Adipose tissue (tissue), 3 donors: ENCODE measurements around the gene GALNT17. TPM values are rescaled to one million over a fixed set of nuclear protein-coding genes. Genes with fewer than 3 reads are reported as not detected.
"Not testable (repeated sequence)": the region's sequence is repeated elsewhere in the genome, so short reads cannot be mapped to it uniquely, and the experiment has no call there.

ENCODE experiments used
- H3K27ac ChIP-seq: one replicate; pipeline ENCODE4 v1.5.1; 2013; ENCODE audit warnings: low read depth, low read length
- WGBS, 3 donors: extraction: QIAGEN DNeasy Blood & Tissue Kit; methylation state at CpG; one replicate each; pipeline ENCODE4 v1.1.7; 2013; 5-methylcytosine and 5-hydroxymethylcytosine counted together
- polyA plus RNA-seq, 3 donors: library from polyadenylated mRNA; stranded (reverse); fragments of 200-250 nt; gene quantifications; one replicate each; pipeline ENCODE4 v1.2.3, GENCODE V29; 2013
- donor health status: healthy with polysubstance abuse.
- donor health status: Bipolar disorder and iron deficiency.
- donor health status: healthy.

Gene GALNT17
- polyA plus RNA-seq, 3 donors = 1.1 to 2.1 (median 1.7) TPM

DNA sequence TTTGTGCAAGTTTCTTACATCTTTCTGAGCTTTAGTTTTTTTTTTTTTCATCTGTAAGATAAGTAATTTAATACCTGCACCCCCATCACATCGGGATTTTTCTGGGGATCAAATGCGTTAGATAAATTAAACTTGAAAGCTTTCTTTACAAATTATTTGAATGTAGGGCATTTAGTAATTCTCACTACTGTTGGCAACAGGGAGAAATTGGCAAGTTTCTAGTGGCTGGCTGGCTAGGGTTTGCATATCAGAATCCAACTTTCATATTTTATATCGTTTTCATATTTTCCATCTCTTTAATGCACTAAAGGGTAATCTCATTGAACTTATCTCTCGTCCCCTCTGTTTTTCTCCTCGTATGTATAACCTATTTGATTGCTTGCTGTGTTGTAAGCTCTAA is 412.9 kb downstream of the GALNT17 start:
- H3K27ac ChIP-seq = no peak overlapping the region
- 49 to 76% (median 53%) methylated on average over 5 of the region's 5 CpGs for whole genome bisulfite sequencing, 3 donors

DNA sequence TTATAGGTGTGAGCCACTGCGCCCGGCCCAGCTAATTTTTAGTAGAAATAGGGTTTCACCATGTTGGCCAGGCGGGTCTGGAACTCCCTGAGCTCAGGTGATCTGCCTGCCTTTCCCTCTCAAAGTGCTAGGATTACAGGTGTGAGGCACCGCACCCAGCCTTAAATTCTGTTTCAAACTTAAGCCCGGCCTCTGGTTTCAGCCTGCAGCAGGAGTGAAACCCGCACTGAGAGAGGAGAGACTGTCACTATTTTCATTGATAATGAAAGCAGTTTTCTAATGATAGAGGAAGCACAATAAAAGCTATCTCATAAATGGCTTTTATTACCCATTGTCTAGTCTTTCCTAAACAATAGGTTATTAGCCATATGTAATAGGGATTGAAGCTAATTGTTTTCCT is 415.5 kb downstream of the GALNT17 start:
- WGBS, 3 donors = 90 to 94% (median 92%) methylated on average over 6 of the region's 6 CpGs
- H3K27ac ChIP-seq = no peak overlapping the region

DNA sequence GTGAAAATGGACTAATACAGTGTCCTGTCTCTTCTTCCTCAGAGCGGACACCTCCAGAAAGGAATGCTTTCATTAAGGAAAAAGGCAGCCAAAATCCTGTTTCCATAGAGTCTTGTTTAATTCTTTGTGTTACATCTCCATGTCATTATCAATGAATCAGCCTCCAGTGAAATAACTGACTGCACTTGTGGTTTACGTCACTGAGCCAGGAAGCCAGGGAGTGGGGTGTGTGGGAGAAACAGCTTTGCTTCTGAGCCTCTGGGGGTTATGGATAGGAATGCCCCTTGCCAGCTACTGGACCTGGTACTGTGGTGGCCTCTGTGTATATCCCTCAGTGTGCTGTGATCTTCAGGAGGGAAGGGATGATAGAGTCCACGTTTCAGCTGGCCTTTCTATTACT is 416.8 kb downstream of the GALNT17 start:
- H3K27ac ChIP-seq = no peak overlapping the region
- 83 to 93% (median 85%) methylated on average over 3 of the region's 3 CpGs for WGBS, 3 donors

DNA sequence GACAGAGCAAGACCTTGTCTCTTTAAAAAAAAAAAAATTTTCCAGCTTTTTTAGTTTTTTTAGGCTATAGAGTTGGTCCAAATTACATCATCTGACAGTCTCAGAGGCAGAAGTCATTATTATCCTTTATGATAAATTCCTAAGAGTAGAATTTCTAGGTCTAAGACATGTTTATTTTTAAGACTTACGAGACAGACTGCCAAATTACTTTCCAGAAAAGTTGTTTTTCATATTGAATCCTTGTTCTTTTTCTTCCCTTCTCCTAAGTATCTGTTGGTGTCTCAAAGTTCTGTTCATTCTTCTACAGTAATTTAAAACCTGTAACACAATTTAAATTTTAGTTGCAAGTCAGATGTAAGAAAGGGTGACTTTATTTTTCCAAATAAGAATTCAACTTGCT is 421.4 kb downstream of the GALNT17 start:
- WGBS, 3 donors = 47 to 64% (median 50%) methylated on average over 1 of the region's 1 CpG
- no peak overlapping the region for H3K27ac ChIP-seq

DNA sequence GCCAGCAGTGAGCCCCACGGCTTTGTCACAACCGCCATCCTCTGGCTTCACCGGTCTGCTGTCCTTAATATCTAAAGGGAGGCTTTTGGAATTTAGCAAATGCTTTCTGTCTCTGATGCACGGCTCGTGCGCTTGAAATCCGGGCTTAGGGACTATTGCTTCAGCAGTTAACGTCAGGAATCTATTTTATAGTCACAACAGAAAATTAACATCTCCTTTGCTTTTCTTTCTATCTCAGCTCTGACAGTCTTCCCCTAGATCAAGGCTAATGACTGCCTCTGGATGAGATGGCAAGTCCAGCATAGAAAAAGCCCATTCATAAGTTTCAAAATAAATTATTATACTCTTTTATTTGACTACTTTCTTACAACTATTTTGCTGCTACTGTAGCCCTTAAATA is 423.8 kb downstream of the GALNT17 start:
- WGBS, 3 donors = 90 to 93% (median 93%) methylated on average over 8 of the region's 8 CpGs
- no peak overlapping the region for H3K27ac ChIP-seq

DNA sequence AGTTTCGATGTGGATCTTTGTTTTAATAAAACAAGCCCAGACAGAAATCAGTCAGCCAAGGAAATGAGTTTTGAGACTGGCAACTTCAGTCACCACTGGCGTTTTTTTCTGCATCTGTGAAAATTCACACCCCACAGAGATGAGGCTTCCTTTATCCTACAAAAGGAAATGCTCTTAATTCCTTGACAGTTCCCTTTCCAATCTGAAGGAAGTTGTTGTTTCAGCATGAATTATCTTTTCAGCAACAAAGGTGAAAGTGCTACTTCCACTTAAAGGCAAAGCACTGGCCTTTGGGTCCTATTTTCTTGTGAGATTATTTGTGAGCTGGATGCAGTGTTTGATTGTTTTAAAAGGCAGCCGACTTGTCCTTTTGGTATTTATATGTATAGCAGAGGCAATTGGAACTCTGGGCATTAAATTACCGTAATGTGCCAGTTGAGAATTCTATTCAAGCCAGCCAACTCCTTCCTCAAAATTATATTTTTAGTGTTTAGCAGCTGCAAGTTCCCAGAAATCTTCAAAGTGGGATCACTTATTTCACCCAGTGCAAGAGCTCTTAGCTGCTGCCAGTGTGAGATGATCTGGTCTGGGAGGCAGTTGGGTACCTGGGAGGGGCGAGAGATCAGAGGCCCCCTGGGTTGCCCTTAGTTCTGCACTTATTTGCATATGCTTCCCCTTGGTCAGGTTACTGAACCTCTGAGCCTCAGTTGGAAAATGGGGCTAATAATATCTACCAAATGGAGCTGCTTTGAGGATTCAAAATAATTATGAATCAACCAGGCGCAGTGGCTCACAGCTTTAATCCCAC is 427.1 kb downstream of the GALNT17 start:
- no peak overlapping the region for H3K27ac ChIP-seq
- WGBS, 3 donors = 56 to 64% (median 56%) methylated on average over 6 of the region's 6 CpGs

DNA sequence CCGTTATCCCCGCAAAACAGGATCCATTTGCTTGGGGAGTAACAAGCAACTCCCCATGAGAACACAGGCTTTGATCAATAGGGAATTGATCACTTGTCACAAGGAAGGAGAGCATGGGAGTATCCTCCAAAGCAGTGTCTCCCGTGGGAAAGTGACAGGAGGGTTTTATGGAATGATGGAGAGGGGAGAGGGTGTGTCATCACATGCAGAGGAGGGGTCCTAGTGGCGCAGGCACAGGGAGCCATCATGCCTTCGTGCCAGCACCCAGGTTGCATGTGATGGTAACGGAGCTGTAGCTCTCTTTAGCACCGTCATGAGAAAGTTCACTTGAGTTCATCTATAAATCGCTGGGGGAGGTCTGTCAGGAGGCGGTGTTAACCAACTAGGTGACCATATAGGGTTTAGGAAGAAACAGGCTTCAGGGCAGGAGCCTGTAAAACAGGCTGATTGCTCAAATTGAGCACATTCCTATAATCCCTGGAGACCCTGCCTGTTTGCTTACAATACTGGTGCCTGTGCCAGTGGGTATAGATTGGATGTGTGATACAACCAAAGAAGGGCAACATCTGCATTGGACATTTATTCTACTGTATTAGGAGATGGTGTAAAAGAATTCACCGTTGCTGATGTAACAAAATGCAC is 428.5 kb downstream of the GALNT17 start:
- no peak overlapping the region for H3K27ac ChIP-seq
- 61 to 79% (median 64%) methylated on average over 10 of the region's 10 CpGs for WGBS, 3 donors

DNA sequence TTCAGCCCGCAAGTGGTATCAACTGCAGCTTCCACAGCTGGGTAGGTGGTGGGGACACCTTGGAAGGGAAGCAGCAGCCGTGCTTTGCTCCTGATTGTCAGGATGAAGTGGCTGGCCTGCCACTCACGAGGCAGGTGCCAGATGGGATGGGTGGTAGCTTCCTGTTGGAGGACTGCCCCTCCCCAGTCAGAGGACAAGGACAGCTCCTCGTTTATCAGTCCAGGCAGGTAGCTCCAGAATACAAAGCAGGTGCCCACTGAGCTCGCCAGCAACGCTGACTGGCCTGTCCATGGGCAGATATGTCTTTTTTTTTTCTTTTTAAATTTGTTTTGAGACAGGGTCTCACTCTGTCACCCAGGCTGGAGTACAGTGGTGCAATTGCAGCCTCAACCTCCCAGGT is 431.3 kb downstream of the GALNT17 start:
- H3K27ac ChIP-seq = no peak overlapping the region
- 60 to 73% (median 70%) methylated on average over 6 of the region's 6 CpGs for WGBS, 3 donors

DNA sequence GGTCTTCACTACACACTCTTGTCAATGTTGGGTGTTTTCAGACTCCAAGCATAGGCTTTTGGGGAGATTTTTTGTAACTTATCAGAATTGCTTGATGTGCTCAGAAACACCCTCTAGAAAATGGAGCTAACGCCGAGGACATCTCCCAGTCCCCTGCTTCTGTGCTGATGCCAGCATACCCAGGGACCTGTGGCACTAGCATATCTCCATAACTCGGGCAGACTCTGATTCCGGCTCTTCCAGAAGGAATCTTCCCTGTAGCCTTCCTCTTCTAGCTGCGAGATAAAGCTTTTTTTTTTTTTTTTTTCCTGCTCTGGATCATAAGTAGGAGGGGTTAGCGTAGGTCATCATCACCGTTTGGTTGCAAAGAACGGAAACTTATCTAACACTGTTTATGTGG is 434.4 kb downstream of the GALNT17 start:
- 84 to 90% (median 89%) methylated on average over 8 of the region's 8 CpGs for WGBS, 3 donors

DNA sequence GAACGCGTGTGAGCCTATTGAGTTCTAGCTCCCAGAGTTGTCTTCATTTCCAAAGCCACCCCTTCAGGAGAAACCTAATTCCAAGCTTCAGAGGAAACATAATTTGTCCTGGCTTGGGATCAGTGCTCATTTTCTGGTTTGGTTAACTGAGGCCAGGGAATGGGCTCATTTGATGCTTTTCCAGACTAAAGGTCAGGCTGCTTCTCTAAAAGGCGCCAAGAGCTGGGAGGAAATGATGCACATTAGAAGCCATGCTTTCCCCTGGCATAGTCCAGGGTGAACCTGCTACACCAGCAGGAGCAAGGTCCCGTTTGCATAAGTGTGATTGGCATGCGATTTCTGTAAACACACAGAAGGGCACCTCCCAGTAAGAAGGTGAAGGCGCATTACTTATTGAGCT is 435.0 kb downstream of the GALNT17 start:
- H3K27ac ChIP-seq = no peak overlapping the region
- 60 to 89% (median 81%) methylated on average over 6 of the region's 6 CpGs for WGBS, 3 donors

More for the DNA sequence above, 434.4 kb downstream of the GALNT17 start:
- H3K27ac ChIP-seq = no peak overlapping the region

DNA sequence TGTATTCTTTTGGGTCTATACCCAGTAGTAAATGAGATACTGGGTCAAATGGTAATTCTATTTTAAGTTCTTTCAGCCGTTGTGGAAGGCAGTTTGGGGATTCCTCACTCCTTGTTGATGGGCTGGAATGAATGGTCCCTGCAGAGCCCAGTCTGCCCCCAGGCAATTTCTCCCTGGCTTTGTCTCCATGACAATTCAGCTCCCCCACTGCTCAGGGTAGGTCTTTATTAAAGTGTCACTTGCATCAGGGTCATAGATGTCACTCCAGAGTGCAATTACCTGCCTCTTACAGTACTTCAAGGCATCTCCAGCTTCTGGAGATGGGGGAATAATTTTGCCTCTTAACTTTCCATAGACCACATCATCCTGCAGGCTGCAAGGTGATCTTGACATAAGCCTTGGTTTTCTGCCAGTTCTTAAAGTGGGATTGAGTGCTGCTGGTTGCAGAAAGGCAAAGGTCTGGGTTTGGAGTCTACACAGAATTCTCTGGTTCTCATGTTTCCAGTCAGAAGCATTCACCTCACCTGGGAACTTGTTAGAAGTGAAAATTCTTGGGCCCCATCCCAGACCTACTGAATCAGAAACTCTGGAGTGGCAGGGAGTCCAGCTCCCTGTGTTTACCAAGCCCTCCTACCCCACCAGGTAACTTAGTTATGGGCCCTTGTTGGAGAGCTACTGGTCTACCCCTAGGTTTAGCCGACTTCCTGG is 442.4 kb downstream of the GALNT17 start:
- 55 to 80% (median 65%) methylated on average over 2 of the region's 2 CpGs for WGBS, 3 donors

DNA sequence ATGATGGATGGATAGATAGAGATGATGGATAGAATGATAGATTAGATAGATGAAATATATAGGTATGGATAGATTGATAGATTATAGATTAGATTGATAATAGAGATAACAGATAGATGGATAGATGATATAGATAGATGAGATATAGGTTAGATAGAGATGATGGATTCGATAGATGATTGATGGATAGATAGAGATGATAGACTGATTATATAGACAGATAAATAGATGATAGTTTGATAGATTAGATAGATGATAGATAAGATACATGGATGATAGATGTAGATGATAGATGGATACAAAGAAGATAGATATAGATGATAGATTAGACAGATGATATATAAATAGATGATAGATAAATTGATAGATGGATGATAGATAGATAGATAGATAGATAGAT is 448.1 kb downstream of the GALNT17 start:
- H3K27ac ChIP-seq = no peak overlapping the region
- 78 to 91% (median 82%) methylated on average over 1 of the region's 1 CpG for WGBS, 3 donors

More for the DNA sequence above, 442.4 kb downstream of the GALNT17 start:
- no peak overlapping the region for H3K27ac ChIP-seq

DNA sequence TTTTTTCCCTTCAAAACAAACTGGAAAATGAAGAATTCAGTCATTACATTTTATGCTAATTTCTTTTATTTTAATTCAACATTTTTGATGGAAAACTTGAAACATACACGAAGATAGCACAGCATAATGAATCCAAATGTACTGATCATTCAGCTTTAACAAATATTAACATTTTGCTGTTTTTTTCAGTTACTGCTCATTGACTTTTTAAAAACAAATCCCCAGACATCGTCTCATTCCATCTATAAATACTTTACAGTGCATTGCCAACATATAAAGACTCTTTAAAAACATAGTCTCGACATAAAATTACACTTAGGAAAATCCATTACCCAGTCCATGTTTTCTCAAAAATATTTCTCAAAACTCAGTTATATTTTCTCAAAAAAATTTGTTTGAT is 452.3 kb downstream of the GALNT17 start:
- H3K27ac ChIP-seq = no peak overlapping the region
- WGBS, 3 donors = 70 to 72% (median 72%) methylated on average over 3 of the region's 3 CpGs

DNA sequence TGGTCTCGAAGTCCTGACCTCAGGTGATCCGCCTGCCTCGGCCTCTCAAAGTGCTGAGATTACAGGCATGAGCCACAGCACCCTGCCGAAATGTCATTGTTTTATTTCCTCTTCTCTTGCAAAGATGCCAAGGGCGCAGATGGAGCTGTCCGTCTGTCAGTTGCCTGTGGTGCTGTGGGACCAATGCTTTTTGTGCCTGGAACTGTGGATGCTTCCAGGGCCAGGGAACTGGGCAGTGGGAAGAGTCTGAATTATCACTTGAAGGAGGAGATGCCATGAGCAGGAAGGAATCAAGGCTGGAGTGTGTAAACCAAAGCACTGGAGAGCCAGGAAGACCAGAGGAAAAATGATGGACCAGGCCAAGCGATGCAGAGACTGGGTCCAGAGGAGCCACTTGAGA is 459.9 kb downstream of the GALNT17 start:
- 93 to 98% (median 93%) methylated on average over 7 of the region's 7 CpGs for WGBS, 3 donors
- H3K27ac ChIP-seq = no peak overlapping the region

DNA sequence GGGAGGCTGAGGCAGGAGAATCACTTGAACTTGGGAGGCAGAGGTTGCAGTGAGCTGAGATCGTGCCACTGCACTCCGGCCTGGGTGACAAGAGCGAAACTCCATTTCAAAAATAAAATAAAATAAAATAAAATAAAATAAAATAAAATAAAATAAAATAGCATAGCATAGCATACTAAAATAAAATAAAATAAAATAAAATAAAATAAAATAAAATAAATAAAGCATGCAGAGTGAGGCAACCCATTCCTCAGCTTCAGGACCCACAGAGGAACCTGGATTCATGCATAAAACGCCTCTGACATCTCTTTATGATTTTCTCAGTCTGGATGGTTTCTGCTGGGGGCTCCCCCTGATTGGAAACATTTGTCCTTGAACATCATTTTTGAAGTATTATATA is 460.4 kb downstream of the GALNT17 start:
- H3K27ac ChIP-seq = not testable (repeated sequence)
- WGBS, 3 donors = 87 to 93% (median 88%) methylated on average over 4 of the region's 4 CpGs

DNA sequence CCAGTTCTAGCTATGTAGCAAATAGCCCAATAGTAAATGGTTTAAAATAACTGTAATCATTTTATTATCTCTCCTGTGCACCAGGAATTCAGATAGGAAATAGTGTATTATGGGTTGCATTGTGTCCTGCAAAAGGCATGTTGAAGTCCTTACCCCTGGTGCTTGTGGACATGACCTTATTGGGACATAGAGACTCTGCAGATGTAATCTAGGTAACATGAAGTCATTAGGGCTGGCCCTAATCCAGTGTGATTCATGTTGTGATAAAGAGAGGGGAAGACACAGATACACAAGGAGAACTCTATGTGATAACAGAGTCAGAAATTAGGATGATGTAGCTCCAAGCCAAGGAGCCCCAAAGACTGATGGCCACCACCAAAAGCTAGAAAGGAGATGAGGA is 462.8 kb downstream of the GALNT17 start:
- no peak overlapping the region for H3K27ac ChIP-seq

DNA sequence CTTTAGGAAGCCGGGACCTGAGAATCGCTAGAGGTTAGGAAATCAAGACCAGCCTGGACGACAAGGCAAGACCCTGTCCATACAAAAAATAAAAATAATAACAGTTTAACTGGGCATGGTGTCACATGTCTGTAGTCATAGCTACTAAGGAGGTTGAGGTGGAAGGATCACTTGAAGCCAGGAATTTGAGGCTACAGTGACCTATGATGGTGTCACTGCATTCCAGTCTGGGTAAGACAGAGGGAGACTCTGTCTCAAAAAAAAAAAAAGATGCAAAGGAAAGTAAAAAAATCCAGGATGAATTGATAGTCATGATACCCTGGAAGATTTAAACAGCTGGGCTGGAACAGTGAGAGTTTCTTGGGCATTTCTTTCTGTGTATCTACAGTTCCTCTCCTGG is 463.2 kb downstream of the GALNT17 start:
- 92 to 100% (median 93%) methylated on average over 3 of the region's 3 CpGs for WGBS, 3 donors
- no peak overlapping the region for H3K27ac ChIP-seq

DNA sequence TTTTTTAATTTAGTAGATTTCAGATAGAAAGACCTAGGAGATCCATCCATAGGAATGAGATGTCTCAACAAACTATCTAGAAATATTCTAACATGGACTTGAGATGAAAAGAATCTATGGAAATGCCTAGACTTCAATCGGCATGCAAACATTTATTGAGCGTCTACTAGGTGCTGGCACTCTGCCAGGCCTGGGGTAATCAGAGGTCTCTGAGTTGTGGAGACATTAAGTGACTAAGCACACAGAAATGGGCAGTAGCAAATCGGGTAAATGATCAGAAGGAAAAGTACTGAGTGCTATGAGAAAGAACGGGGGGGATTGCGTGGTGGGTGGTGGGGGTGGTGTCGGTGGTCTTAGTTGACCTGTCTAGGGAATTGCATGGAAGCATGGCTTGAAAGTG is 466.6 kb downstream of the GALNT17 start:
- WGBS, 3 donors = 85 to 87% (median 87%) methylated on average over 6 of the region's 6 CpGs
- no peak overlapping the region for H3K27ac ChIP-seq

DNA sequence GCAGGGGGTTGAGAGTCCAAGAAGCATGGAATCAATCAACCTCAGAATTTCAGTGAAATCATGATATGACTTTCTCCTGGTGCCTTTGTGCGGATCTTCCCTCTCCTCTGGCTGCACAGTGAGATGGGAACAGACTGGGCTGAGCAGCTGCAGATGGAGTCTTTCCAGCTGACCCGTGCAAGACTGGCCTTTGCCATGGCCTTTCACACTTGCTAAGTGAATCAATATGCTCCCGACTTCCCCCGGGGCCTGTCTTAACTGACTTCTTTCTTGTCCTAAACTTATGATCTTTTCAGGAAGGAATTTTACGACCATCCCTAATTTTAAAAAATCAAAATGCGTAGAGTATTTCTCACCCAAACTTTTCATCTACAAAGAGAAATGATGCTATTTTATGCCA is 469.9 kb downstream of the GALNT17 start:
- WGBS, 3 donors = 46 to 50% (median 49%) methylated on average over 6 of the region's 6 CpGs
- H3K27ac ChIP-seq = no peak overlapping the region
